K562 (cell line): Measurements from ENCODE around the gene B3GNT9. TPM values are rescaled to one million over a fixed set of nuclear protein-coding genes. Genes with fewer than 3 reads are reported as not detected.

Experiments
- ATAC-seq: fragments of 200-7000 bp; cut with Tn5 transposase; 3 replicates; pipeline ENCODE4 v1.9.1; 2020; ENCODE audit warnings: moderate library complexity
- BruUV-seq: library from RNA; stranded (reverse); fragments of 400-500 nt; replicated peaks from 2 replicates; lab custom pipeline; 2021; lab: Mats Ljungman, UMichigan
- CTCF ChIA-PET: fragments of 300-600 bp; formaldehyde crosslinking; extraction: SDS; loops from one replicate; lab custom pipeline; 2021; ENCODE audit warnings: low intra/inter-chr PET ratio; lab: Yijun Ruan, JAX
- POLR2A ChIA-PET: fragments of 300-600, 350-650 bp; sonication (Branson Sonifier 250); formaldehyde crosslinking; extraction: SDS; loops from one replicate; lab custom pipeline; 2021; ENCODE audit warnings: antibody characterized with exemption, inconsistent platforms; lab: Yijun Ruan, JAX
- DNase-seq, 4 experiments: peaks; one replicate each; pipeline versions ENCODE4 v3.0.0 to v3.0.0-alpha.2; 2011 to 2018; ENCODE audit warnings: low spot score in 3 of 4, mixed read lengths in 3 of 4; ENCODE audit errors: extremely low read depth in 1 of 4
- FAIRE-seq: peaks from 2 replicates; lab custom pipeline; 2011; peaks lifted over from hg19 to GRCh38; lab: Jason Lieb, UNC
- H2AFZ ChIP-seq: 2 replicates; pipeline ENCODE4 v1.6.0; 2011; ENCODE audit warnings: low read depth, low read length, control low read depth, inconsistent platforms
- H3K27ac ChIP-seq: fragments of 200-600 bp; 3 replicates; pipeline ENCODE4 v1.8.0; 2011; ENCODE audit warnings: low read depth, mild to moderate bottlenecking, control low read depth, inconsistent platforms, low read length, moderate library complexity, mixed read lengths; ENCODE audit errors: extremely low read depth
- H3K27me3 ChIP-seq, 2 experiments: fragments of 300-600 bp in 1 of 2; 2 replicates in 1 of 2; 3 replicates in 1 of 2; pipeline versions ENCODE4 v1.6.0 to v1.8.0; 2011; ENCODE audit warnings: inconsistent platforms in 2 of 2, low read length in 2 of 2, mild to moderate bottlenecking in 1 of 2, mixed read lengths in 1 of 2, moderate library complexity in 1 of 2; ENCODE audit not compliant: control insufficient read depth in 2 of 2, insufficient read depth in 2 of 2
- H3K36me3 ChIP-seq: fragments of 300-600 bp; 3 replicates; pipeline ENCODE4 v1.8.0; 2011; ENCODE audit warnings: mild to moderate bottlenecking, low read length, inconsistent platforms; ENCODE audit not compliant: control insufficient read depth, insufficient read depth
- H3K4me1 ChIP-seq, 2 experiments: fragments of 200-600 bp in 1 of 2; replicated peaks in 1 of 2; 2 replicates in 1 of 2; 3 replicates in 1 of 2; pipeline versions ENCODE4 v1.5.1 to v1.8.0; 2011; ENCODE audit warnings: inconsistent platforms in 2 of 2, low read length in 2 of 2, mild to moderate bottlenecking in 1 of 2, mixed read lengths in 1 of 2, moderate library complexity in 1 of 2; ENCODE audit not compliant: control insufficient read depth in 2 of 2, insufficient read depth in 2 of 2
- H3K4me2 ChIP-seq: 2 replicates; pipeline ENCODE4 v1.6.1; 2011; ENCODE audit warnings: low read length, control low read depth, inconsistent platforms, mixed read lengths; ENCODE audit not compliant: insufficient read depth
- H3K4me3 ChIP-seq: fragments of 200-600 bp; sonication (generic), shearing (Covaris generic); 2 replicates; pipeline ENCODE4 v1.5.1; 2016; ENCODE audit warnings: control low read depth, inconsistent platforms
- H3K79me2 ChIP-seq: fragments of 200-600 bp; 3 replicates; pipeline ENCODE4 v1.8.0; 2011; ENCODE audit warnings: low read length, inconsistent platforms; ENCODE audit not compliant: control insufficient read depth, insufficient read depth
- H3K9ac ChIP-seq, 2 experiments: 2 replicates each; pipeline versions ENCODE4 v1.6.0 to v1.6.1; 2011; ENCODE audit warnings: low read depth in 2 of 2, low read length in 2 of 2, control low read depth in 1 of 2, inconsistent platforms in 1 of 2, mild to moderate bottlenecking in 1 of 2, mixed read lengths in 1 of 2; ENCODE audit not compliant: insufficient read depth in 1 of 2
- H3K9me1 ChIP-seq: one replicate; pipeline ENCODE4 v1.6.0; 2011; ENCODE audit warnings: inconsistent platforms, mild to moderate bottlenecking, low read length, moderate library complexity; ENCODE audit not compliant: control insufficient read depth, insufficient read depth
- H3K9me3 ChIP-seq: replicated peaks from 2 replicates; pipeline ENCODE4 v1.5.1; 2011; ENCODE audit warnings: low read depth, low read length, inconsistent platforms; ENCODE audit not compliant: control insufficient read depth, insufficient read depth
- H4K20me1 ChIP-seq: replicated peaks from 2 replicates; pipeline ENCODE4 v1.6.1; 2011; ENCODE audit warnings: low read length, inconsistent platforms, mixed read lengths; ENCODE audit not compliant: control insufficient read depth, insufficient read depth
- MCM5 ChIP-seq: fragments of 450-650 bp; IDR thresholded peaks from 2 replicates; pipeline ENCODE4 v1.6.1; 2016; ENCODE audit warnings: low read depth
- NFE2L1 ChIP-seq: fragments of 450-650 bp; IDR thresholded peaks from 2 replicates; pipeline ENCODE4 v1.6.1; 2016; ENCODE audit warnings: missing genetic modification characterization, low read depth, mild to moderate bottlenecking, missing compliant biosample characterization, moderate library complexity, borderline replicate concordance
- WGBS: fragments of 100-300 bp; shearing (Covaris generic); methylation state at CpG from one replicate; pipeline ENCODE4 v1.1.6; 2016; ENCODE audit warnings: low coverage, mixed read lengths; ENCODE audit not compliant: insufficient coverage; ENCODE audit errors: missing lambda C conversion rate; 5-methylcytosine and 5-hydroxymethylcytosine counted together
- in situ Hi-C: fragments of 300-500 bp; cut with MboI; formaldehyde crosslinking; loops from 4 replicates; pipeline ENCODE4 v1.15.0; 2018; ENCODE audit warnings: inconsistent platforms, mixed read lengths
- intact Hi-C: fragments of 100-400 bp; cut with micrococcal nuclease; formaldehyde crosslinking; loops from 2 replicates; pipeline ENCODE4 v1.14.2; 2022
- polyA plus RNA-seq, 8 experiments: library from polyadenylated mRNA; depleted of rRNA in 4 of 8; stranded (reverse) in 5 of 8; unstranded in 3 of 8; fragments of >200 nt; fragmentation: Nextera tagmentation in 2 of 8; fragmentation: Illumina TruSeq in 1 of 8; extraction: Ambion mirVana in 2 of 8; extraction: Trizol in 1 of 8; gene quantifications; 2 replicates each; pipeline versions ENCODE4 v1.2.1 to v1.2.3, GENCODE V29; 2011 to 2014; ENCODE audit warnings: inconsistent platforms in 1 of 8, missing spikeins in 1 of 8
- total RNA-seq, 7 experiments: library from RNA; depleted of rRNA in 6 of 7; stranded (reverse); fragments of >200 nt in 6 of 7; fragmentation: Illumina TruSeq in 2 of 7; extraction: Trizol in 2 of 7; gene quantifications; 2 replicates each; pipeline versions ENCODE4 v1.2.1 to v1.2.3, GENCODE V29; 2011 to 2021; ENCODE audit warnings: low replicate concordance in 1 of 7
- TF ChIP-seq, protein P1 (sequence below), 2 experiments: fragments of 450-650 bp; IDR thresholded peaks; 2 replicates each; pipeline ENCODE4 v1.6.1; 2016
- TF ChIP-seq, protein P2 (sequence below): fragments of 250-450 bp; sonication (Bioruptor Pico); IDR thresholded peaks from 2 replicates; pipeline ENCODE4 v1.5.0; 2021
- TF ChIP-seq, protein P3 (sequence below): sonication (generic); formaldehyde crosslinking; IDR thresholded peaks from 2 replicates; pipeline ENCODE4 v1.8.0; 2022; ENCODE audit warnings: mild to moderate bottlenecking, missing genetic modification reagents

The B3GNT9 gene
- total and polyA plus RNA-seq, 9 of the 15 experiments (the other 6 are each of a cell fraction or from before 2014, with no cell fraction given) = 0.01 to 1.8 (median 1.1) TPM; not detected in 1

DNA sequence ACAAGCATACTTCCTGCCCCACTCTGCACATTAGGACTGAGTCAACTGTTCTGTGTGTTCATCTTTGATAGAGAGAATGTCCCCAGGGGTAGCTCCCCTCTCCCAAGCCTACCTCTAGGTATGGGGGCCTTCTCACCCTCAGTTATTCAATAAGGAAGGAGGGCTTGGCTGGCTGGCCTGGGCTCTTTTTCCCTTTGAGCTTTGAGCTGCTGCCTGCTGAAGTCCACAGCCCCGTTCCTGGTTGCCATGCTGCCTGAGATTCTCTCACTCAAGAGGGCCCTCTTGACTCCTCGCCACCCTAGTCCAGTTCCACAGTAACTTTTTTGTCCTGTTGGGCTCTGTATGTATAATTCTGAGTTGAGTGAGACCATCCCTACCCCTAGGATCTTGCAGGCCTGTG, 5.1 kb downstream of the B3GNT9 start:
- Histone ChIP-seq H3K4me1 (peaks cover 0 to 16% of the 10 kb centered on the region in 2 experiments; a peak in 2 of 5 replicates), H2AFZ (no peak overlapping the region), H3K9me1 (no peaks in the 10 kb centered on the region), H4K20me1 (no peaks in the 10 kb centered on the region), H3K27ac (no peak overlapping the region)
- intact Hi-C loops (no loop called here), in situ Hi-C loops (no loop called here)
- ATAC-seq = no peak
- no peak for FAIRE-seq
- POLR2A ChIA-PET = interaction anchor here (0.6 to 1.4 kb wide), 4 partner anchors 9 to 172 kb away, joined by 3 read pairs; no protein-coding TSS in a partner anchor
- 92% methylated on average over 2 of the region's 2 CpGs for WGBS
- TF ChIP-seq, protein P1, sequence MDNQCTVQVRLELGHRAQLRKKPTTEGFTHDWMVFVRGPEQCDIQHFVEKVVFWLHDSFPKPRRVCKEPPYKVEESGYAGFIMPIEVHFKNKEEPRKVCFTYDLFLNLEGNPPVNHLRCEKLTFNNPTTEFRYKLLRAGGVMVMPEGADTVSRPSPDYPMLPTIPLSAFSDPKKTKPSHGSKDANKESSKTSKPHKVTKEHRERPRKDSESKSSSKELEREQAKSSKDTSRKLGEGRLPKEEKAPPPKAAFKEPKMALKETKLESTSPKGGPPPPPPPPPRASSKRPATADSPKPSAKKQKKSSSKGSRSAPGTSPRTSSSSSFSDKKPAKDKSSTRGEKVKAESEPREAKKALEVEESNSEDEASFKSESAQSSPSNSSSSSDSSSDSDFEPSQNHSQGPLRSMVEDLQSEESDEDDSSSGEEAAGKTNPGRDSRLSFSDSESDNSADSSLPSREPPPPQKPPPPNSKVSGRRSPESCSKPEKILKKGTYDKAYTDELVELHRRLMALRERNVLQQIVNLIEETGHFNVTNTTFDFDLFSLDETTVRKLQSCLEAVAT (IDR thresholded peaks at IDR 0.05) = no peak
- no peak for TF ChIP-seq MCM5
- TF ChIP-seq NFE2L1 (tag) = no peak
- TF ChIP-seq, protein P2, sequence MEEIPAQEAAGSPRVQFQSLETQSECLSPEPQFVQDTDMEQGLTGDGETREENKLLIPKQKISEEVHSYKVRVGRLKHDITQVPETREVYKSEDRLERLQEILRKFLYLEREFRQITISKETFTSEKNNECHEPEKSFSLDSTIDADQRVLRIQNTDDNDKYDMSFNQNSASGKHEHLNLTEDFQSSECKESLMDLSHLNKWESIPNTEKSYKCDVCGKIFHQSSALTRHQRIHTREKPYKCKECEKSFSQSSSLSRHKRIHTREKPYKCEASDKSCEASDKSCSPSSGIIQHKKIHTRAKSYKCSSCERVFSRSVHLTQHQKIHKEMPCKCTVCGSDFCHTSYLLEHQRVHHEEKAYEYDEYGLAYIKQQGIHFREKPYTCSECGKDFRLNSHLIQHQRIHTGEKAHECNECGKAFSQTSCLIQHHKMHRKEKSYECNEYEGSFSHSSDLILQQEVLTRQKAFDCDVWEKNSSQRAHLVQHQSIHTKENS (CRISPR knock-in tag) = no peak
- TF ChIP-seq, protein P3, sequence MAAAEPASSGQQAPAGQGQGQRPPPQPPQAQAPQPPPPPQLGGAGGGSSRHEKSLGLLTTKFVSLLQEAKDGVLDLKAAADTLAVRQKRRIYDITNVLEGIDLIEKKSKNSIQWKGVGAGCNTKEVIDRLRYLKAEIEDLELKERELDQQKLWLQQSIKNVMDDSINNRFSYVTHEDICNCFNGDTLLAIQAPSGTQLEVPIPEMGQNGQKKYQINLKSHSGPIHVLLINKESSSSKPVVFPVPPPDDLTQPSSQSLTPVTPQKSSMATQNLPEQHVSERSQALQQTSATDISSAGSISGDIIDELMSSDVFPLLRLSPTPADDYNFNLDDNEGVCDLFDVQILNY (CRISPR knock-in tag) = no peak
- TF ChIP-seq, all 486 proteins: peak for 0
- Histone ChIP-seq H3K36me3 (peaks cover 81% of the 10 kb centered on the region), H3K27me3 (no peaks in the 10 kb centered on the region), H3K79me2 (no peaks in the 10 kb centered on the region), H3K9ac (no peak overlapping the region; a peak in 1 of 4 replicates), H3K4me3 (no peak overlapping the region), H3K4me2 (no peak overlapping the region), H3K9me3 (no peaks in the 10 kb centered on the region)
- CTCF ChIA-PET = no interaction called here
- no TSS peak for BruUV-seq
- no peak for DNase-seq
